ENCODE results near the gene LEFTY1. TPM values are rescaled to one million over a fixed set of nuclear protein-coding genes. Genes with fewer than 3 reads are reported as not detected.

LEFTY1 gene
- total and polyA plus RNA-seq, 2 donors (not counting 3 experiments of a cell fraction or from before 2014, with no cell fraction given), result not detected

DNA sequence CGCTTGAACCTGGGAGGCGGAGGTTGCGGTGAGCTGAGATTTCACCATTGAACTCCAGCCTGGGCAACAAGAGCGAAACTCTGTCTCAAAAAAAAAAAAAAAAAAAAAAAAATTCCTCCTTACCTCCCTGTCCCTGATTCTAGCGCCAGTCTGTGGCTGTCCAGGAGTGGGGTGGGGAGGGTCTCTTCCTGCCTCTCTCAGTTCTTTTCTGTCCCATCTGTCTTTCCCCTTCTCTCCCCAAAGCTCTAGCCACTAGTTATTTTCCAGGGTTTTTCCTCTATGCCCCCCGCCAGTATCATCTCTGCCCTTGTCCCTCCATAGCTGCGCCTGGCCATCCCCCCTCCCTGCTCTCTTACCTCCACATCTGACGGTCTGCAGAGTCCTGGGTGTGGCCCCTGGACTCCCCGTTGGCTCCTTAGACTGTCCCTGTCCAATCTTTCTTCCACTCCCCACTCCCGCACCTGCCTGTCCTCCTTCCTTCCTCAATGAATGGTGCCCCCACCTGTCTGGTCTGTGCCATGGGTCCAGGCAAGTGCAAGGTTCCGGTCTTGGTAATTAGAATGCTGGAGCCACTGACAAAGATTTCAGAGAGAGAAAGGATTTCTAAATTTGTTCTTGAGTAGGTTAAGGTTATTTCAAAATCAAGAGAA is 5.2 kb downstream of the LEFTY1 start:
- H3K79me2 ChIP-seq (ENCODE audit: control insufficient read depth, insufficient read depth, low read length), result no peaks in the 10 kb centered on the region
- H2AFZ ChIP-seq (ENCODE audit: low read depth, low read length), result no peak overlapping the region
- H3K4me2 ChIP-seq (ENCODE audit: insufficient read depth, low read length), result no peak overlapping the region

More for the DNA sequence above, 5.2 kb downstream of the LEFTY1 start:
- DNase-seq (ENCODE audit: low read depth, low spot score) (no peak), FAIRE-seq (no peak)
- intact Hi-C loops (cut with micrococcal nuclease), result loop anchor here (2.0 kb wide), 1 partner anchor 73 kb away; the partner anchor contains the start of gene EPHX1
- BruUV-seq (replicated peaks), result no TSS peak
- TF ChIP-seq GATA2 (IDR thresholded peaks at IDR 0.05; ENCODE audit: insufficient read depth, insufficient read length, low read depth, low read length) (no peak), FOS (IDR thresholded peaks at IDR 0.05; ENCODE audit: borderline replicate concordance, insufficient read depth, low read length) (no peak), EZH2 (IDR thresholded peaks at IDR 0.05; ENCODE audit: borderline replicate concordance, low read depth, low read length, severe bottlenecking) (no peak), JUN (IDR thresholded peaks at IDR 0.05; ENCODE audit: borderline replicate concordance, insufficient read depth, insufficient read length, low read depth) (no peak), MYC (IDR thresholded peaks at IDR 0.05; ENCODE audit: low read depth, low read length) (no peak), POLR2A (IDR thresholded peaks at IDR 0.05; ENCODE audit: low read depth, low read length) (no peak), POLR2AphosphoS5 (IDR thresholded peaks at IDR 0.05; ENCODE audit: insufficient read depth, low read depth, low read length) (no peak)
- TF ChIP-seq, protein P1, sequence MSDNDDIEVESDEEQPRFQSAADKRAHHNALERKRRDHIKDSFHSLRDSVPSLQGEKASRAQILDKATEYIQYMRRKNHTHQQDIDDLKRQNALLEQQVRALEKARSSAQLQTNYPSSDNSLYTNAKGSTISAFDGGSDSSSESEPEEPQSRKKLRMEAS (IDR thresholded peaks at IDR 0.05; ENCODE audit: insufficient read depth, insufficient read length), result no peak
- TF ChIP-seq, protein P2, sequence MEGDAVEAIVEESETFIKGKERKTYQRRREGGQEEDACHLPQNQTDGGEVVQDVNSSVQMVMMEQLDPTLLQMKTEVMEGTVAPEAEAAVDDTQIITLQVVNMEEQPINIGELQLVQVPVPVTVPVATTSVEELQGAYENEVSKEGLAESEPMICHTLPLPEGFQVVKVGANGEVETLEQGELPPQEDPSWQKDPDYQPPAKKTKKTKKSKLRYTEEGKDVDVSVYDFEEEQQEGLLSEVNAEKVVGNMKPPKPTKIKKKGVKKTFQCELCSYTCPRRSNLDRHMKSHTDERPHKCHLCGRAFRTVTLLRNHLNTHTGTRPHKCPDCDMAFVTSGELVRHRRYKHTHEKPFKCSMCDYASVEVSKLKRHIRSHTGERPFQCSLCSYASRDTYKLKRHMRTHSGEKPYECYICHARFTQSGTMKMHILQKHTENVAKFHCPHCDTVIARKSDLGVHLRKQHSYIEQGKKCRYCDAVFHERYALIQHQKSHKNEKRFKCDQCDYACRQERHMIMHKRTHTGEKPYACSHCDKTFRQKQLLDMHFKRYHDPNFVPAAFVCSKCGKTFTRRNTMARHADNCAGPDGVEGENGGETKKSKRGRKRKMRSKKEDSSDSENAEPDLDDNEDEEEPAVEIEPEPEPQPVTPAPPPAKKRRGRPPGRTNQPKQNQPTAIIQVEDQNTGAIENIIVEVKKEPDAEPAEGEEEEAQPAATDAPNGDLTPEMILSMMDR (IDR thresholded peaks at IDR 0.05; ENCODE audit: extremely low read depth in 1 of 2, insufficient read depth in 1 of 2, low read depth in 1 of 2, low read length in 2 of 2), result no peak
- ChIA-PET CTCF (interaction anchor here (0.7 to 4.7 kb wide), 6 partner anchors 15 to 409 kb away, joined by 3 to 40 read pairs (median 6); partner anchors contain the start of gene SRP9), POLR2A (interaction anchor here (1.5 kb wide), 1 partner anchor 41 kb away, joined by 4 read pairs; no protein-coding TSS in a partner anchor)
- H3K27ac ChIP-seq (ENCODE audit: insufficient read depth, low read depth, low read length), result no peak overlapping the region
- H3K9me3 ChIP-seq (replicated peaks; ENCODE audit: control insufficient read depth, insufficient read depth, low read length), result no peaks in the 10 kb centered on the region
- H3K4me3 ChIP-seq (replicated peaks in 1 of 3; ENCODE audit: insufficient read depth in 1 of 3, low read depth in 1 of 3, low read length in 3 of 3), result no peak overlapping the region
- no peaks in the 10 kb centered on the region for H3K36me3 ChIP-seq (ENCODE audit: control insufficient read depth in 2 of 2, extremely low read depth in 1 of 2, insufficient read depth in 2 of 2, low read length in 2 of 2)
- H3K9me1 ChIP-seq (replicated peaks; ENCODE audit: control insufficient read depth, extremely low read depth, insufficient read depth, low read length), result no peaks in the 10 kb centered on the region
- peaks cover 14% of the 10 kb centered on the region for H3K4me1 ChIP-seq (ENCODE audit: control insufficient read depth, extremely low read depth, insufficient read depth, low read length)
- no peak overlapping the region for H3K9ac ChIP-seq (replicated peaks; ENCODE audit: extremely low read depth, insufficient read depth, low read length)
- no peaks in the 10 kb centered on the region for H3K27me3 ChIP-seq (ENCODE audit: control insufficient read depth in 2 of 2, insufficient read depth in 2 of 2, low read length in 2 of 2)
- dilution Hi-C loops (cut with MboI; ENCODE audit: extremely low pct_ligation_motif_present, low sequenced_read_pairs), result no loop called here
- no peaks in the 10 kb centered on the region for H4K20me1 ChIP-seq (replicated peaks; ENCODE audit: control insufficient read depth, extremely low read depth, insufficient read depth, low read length)
